ENCODE measurements around the gene CYFIP2.

CYFIP2 gene

GRCh38 chr5:157222506-157223230 is 43.3 kb upstream of the CYFIP2 start:
- DNase-seq = no peak
- Mint-ChIP-seq H3K27me3 (ENCODE audit: low read depth, poor library complexity) (peaks cover 2% of the 10 kb centered on the region), H3K27ac (no peak overlapping the region), H3K9me3 (no peaks in the 10 kb centered on the region), H3K4me1 (peaks cover 9% of the 10 kb centered on the region), H3K4me3 (no peak overlapping the region), H3K36me3 (ENCODE audit: low read depth) (no peaks in the 10 kb centered on the region)
- TF ChIP-seq CTCF (IDR thresholded peaks at IDR 0.05) = no peak

- Mint-ChIP-seq H3K4me1 (no peaks in the 10 kb centered on the region), H3K9me3 (no peaks in the 10 kb centered on the region), H3K27ac (no peak overlapping the region), H3K36me3 (ENCODE audit: low read depth) (no peaks in the 10 kb centered on the region), H3K4me3 (no peak overlapping the region), H3K27me3 (ENCODE audit: low read depth, poor library complexity) (no peaks in the 10 kb centered on the region)
- DNase-seq = no peak
- no peak for TF ChIP-seq CTCF (IDR thresholded peaks at IDR 0.05)
These were observed 40.2 kb upstream of the CYFIP2 start for GRCh38 chr5:157225469-157226422.

GRCh38 chr5:157230610-157231009 is 35.3 kb upstream of the CYFIP2 start:
- H3K36me3 Mint-ChIP-seq (ENCODE audit: low read depth) = no peaks in the 10 kb centered on the region
- no peak overlapping the region for H3K4me3 Mint-ChIP-seq
- no peaks in the 10 kb centered on the region for H3K9me3 Mint-ChIP-seq
- H3K27ac Mint-ChIP-seq = no peak overlapping the region
- no peaks in the 10 kb centered on the region for H3K4me1 Mint-ChIP-seq
- peaks cover 5% of the 10 kb centered on the region for H3K27me3 Mint-ChIP-seq (ENCODE audit: low read depth, poor library complexity)
- no peak for TF ChIP-seq CTCF (IDR thresholded peaks at IDR 0.05)
- DNase-seq = no peak

GRCh38 chr5:157232706-157233105 is 33.2 kb upstream of the CYFIP2 start:
- H3K4me1 Mint-ChIP-seq = no peaks in the 10 kb centered on the region
- no peak overlapping the region for H3K27ac Mint-ChIP-seq
- no peak for DNase-seq
- no peak for TF ChIP-seq CTCF (IDR thresholded peaks at IDR 0.05)
- H3K9me3 Mint-ChIP-seq = no peaks in the 10 kb centered on the region
- no peaks in the 10 kb centered on the region for H3K36me3 Mint-ChIP-seq (ENCODE audit: low read depth)
- peaks cover 7% of the 10 kb centered on the region for H3K27me3 Mint-ChIP-seq (ENCODE audit: low read depth, poor library complexity)
- no peak overlapping the region for H3K4me3 Mint-ChIP-seq

- no peaks in the 10 kb centered on the region for H3K36me3 Mint-ChIP-seq (ENCODE audit: low read depth)
- no peak for TF ChIP-seq CTCF (IDR thresholded peaks at IDR 0.05)
- no peaks in the 10 kb centered on the region for H3K9me3 Mint-ChIP-seq
- H3K27me3 Mint-ChIP-seq (ENCODE audit: low read depth, poor library complexity) = peaks cover 9% of the 10 kb centered on the region
- H3K4me3 Mint-ChIP-seq = no peak overlapping the region
- DNase-seq = no peak
- H3K27ac Mint-ChIP-seq = no peak overlapping the region
- H3K4me1 Mint-ChIP-seq = no peaks in the 10 kb centered on the region
These were observed 32.4 kb upstream of the CYFIP2 start for GRCh38 chr5:157233515-157233914.
